Lung (tissue), 12 donors: Measurements from ENCODE around the gene FBXO40. TPM values are rescaled to one million over a fixed set of nuclear protein-coding genes. Genes with fewer than 3 reads are reported as not detected.

Experiments used
- ATAC-seq: fragments of 200-7000 bp; cut with Tn5 transposase; one replicate; pipeline ENCODE4 v1.9.1; 2020; ENCODE audit warnings: moderate number of reproducible peaks; ENCODE audit not compliant: insufficient read depth, low FRiP score
- DNase-seq, 3 donors: peaks; one replicate each; pipeline ENCODE4 v3.0.0-alpha.2; 2013 to 2017
- H3K27ac ChIP-seq, 2 donors: one replicate each; pipeline ENCODE4 v1.5.1; 2013; ENCODE audit warnings: mild to moderate bottlenecking in 2 of 2, moderate library complexity in 2 of 2, control low read depth in 1 of 2, inconsistent platforms in 1 of 2, low read depth in 1 of 2, low read length in 1 of 2
- H3K27me3 ChIP-seq, 3 donors: one replicate each; pipeline ENCODE4 v1.5.1; 2013; ENCODE audit warnings: low read length in 2 of 3; ENCODE audit not compliant: control insufficient read depth in 3 of 3, insufficient read depth in 3 of 3
- H3K36me3 ChIP-seq, 4 donors: one replicate each; pipeline ENCODE4 v1.5.1; 2013; ENCODE audit warnings: low read length in 4 of 4, mild to moderate bottlenecking in 1 of 4, moderate library complexity in 1 of 4; ENCODE audit not compliant: control insufficient read depth in 4 of 4, insufficient read depth in 4 of 4
- H3K4me1 ChIP-seq, 5 donors: one replicate each; pipeline ENCODE4 v1.5.1; 2013; ENCODE audit warnings: low read length in 5 of 5, mild to moderate bottlenecking in 2 of 5, moderate library complexity in 1 of 5; ENCODE audit not compliant: control insufficient read depth in 5 of 5, insufficient read depth in 5 of 5
- H3K4me3 ChIP-seq: one replicate; pipeline ENCODE4 v1.5.1; 2013; ENCODE audit warnings: mild to moderate bottlenecking, control low read depth, moderate library complexity
- H3K9ac ChIP-seq, 2 donors: one replicate each; pipeline ENCODE4 v1.5.1; 2013; ENCODE audit warnings: low read length in 2 of 2, control low read depth in 1 of 2; ENCODE audit not compliant: insufficient read depth in 1 of 2
- H3K9me3 ChIP-seq, 4 donors: one replicate each; pipeline ENCODE4 v1.5.1; 2013; ENCODE audit warnings: low read length in 3 of 4, mild to moderate bottlenecking in 1 of 4, moderate library complexity in 1 of 4; ENCODE audit not compliant: control insufficient read depth in 4 of 4, insufficient read depth in 3 of 4
- WGBS, 2 donors: extraction: QIAGEN DNeasy Blood & Tissue Kit; methylation state at CpG; one replicate each; pipeline ENCODE4 v1.1.7; 2013; 5-methylcytosine and 5-hydroxymethylcytosine counted together
- polyA plus RNA-seq, 2 donors: library from polyadenylated mRNA; stranded (reverse); fragments of 200-250 nt; gene quantifications; one replicate each; pipeline ENCODE4 v1.2.1, GENCODE V29; 2013
- total RNA-seq, 2 donors: library from RNA; depleted of rRNA in 1 of 2; stranded (reverse); fragments of >200 nt in 1 of 2; gene quantifications; one replicate each; pipeline ENCODE4 v1.2.1, GENCODE V29; 2014 to 2021
- TF ChIP-seq, protein P1 (sequence below): IDR thresholded peaks from 2 replicates; pipeline ENCODE4 v1.5.1; 2012; ENCODE audit warnings: mild to moderate bottlenecking; ENCODE audit errors: control extremely low read depth, extremely low read depth
- donor health status: control.
- donor health status: control.
- donor health status: Bipolar disorder and iron deficiency.
- donor health status: healthy.
- donor health status: DM: yes; HTN: yes; CAD: no.

FBXO40 gene
- total and polyA plus RNA-seq, 4 donors, result 0.03 to 0.06 TPM; not detected in 2

DNA sequence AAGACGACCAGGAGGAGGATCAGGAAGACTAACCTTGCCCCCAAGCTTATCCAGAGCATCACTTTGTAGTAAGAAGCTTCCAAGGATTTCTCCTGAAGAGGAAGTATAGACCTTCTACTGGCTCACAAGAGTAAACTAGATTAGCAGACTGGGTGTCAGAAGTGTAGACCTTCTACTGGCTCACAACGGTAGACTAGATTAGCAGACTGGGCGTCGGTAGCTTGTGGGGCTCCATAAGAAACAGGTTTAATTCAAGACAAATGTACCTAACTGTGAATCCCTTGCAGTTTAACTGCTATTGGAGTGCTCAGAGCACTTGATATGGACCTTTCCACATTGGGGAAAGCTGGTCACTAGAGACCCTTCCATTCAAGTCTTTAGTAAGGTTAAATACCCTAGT, 12.9 kb downstream of the FBXO40 start:
- 94 to 95% methylated on average over 4 of the region's 4 CpGs for WGBS, 2 donors
- H3K9ac ChIP-seq, result no peak overlapping the region
- no peak for ATAC-seq

DNA sequence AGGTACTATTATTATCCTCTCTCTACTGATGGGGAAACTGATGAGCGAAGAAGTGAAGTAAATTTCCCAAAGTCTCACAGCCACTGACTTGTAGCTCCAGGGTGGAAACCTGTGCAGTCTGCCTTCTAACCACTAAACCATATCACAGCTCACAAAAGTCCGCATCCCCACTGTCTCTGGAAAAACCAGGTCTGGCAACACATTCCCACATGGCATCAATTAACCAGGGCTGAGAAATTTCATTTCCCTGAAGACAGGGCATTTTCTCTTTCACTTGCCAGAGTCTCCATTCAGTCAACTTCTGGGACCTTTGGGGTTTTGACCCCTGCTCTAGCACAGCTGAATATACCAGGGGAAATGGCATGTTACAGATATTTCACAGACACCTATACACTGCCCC, 26.5 kb downstream of the FBXO40 start:
- Histone ChIP-seq H3K9ac (no peak overlapping the region), H3K36me3 (no peaks in the 10 kb centered on the region), H3K27me3 (no peaks in the 10 kb centered on the region), H3K27ac (peak overlapping the region in 1 of 2 donors; percentile 23), H3K4me1 (peaks cover 0 to 1% (median 0%) of the 10 kb centered on the region in 5 donors), H3K9me3 (peaks cover 0 to 2% (median 0%) of the 10 kb centered on the region in 4 donors), H3K4me3 (no peak overlapping the region)
- ATAC-seq (no peak), DNase-seq (no peak)
- TF ChIP-seq, protein P1, sequence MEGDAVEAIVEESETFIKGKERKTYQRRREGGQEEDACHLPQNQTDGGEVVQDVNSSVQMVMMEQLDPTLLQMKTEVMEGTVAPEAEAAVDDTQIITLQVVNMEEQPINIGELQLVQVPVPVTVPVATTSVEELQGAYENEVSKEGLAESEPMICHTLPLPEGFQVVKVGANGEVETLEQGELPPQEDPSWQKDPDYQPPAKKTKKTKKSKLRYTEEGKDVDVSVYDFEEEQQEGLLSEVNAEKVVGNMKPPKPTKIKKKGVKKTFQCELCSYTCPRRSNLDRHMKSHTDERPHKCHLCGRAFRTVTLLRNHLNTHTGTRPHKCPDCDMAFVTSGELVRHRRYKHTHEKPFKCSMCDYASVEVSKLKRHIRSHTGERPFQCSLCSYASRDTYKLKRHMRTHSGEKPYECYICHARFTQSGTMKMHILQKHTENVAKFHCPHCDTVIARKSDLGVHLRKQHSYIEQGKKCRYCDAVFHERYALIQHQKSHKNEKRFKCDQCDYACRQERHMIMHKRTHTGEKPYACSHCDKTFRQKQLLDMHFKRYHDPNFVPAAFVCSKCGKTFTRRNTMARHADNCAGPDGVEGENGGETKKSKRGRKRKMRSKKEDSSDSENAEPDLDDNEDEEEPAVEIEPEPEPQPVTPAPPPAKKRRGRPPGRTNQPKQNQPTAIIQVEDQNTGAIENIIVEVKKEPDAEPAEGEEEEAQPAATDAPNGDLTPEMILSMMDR, result no peak
- WGBS, 2 donors, result 92 to 99% methylated on average over 2 of the region's 2 CpGs

More for the DNA sequence above, 12.9 kb downstream of the FBXO40 start:
- no peaks in the 10 kb centered on the region for H3K36me3 ChIP-seq
- no peaks in the 10 kb centered on the region for H3K27me3 ChIP-seq
- H3K4me3 ChIP-seq, result no peak overlapping the region
- peak overlapping the region in 1 of 2 donors; percentile 23 for H3K27ac ChIP-seq
- no peak for DNase-seq
- H3K9me3 ChIP-seq, result no peaks in the 10 kb centered on the region
- H3K4me1 ChIP-seq, result peaks cover 0 to 22% (median 0%) of the 10 kb centered on the region in 5 donors
- TF ChIP-seq, protein P1, result no peak

DNA sequence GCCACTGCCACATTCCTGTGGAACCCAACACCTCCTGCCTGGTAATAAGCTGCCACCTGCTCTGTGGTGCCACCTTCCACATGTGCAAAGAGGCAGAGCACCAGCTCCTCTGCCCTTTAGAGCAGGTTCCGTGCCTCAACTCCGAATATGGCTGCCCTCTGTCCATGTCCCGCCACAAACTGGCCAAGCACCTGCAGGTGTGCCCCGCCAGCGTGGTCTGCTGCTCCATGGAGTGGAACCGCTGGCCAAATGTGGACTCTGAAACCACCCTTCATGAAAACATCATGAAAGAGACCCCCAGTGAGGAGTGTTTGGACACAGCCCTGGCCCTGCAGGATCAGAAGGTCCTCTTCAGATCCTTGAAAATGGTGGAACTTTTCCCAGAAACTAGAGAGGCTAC, 28.3 kb downstream of the FBXO40 start:
- WGBS, 2 donors, result 95 to 98% methylated on average over 6 of the region's 6 CpGs
- TF ChIP-seq, protein P1, result no peak

More for the DNA sequence above, 28.3 kb downstream of the FBXO40 start:
- DNase-seq (no peak), ATAC-seq (no peak)
- Histone ChIP-seq H3K4me1 (peaks cover 0 to 1% (median 0%) of the 10 kb centered on the region in 5 donors), H3K27ac (no peak overlapping the region), H3K4me3 (no peak overlapping the region), H3K36me3 (no peaks in the 10 kb centered on the region), H3K9me3 (peaks cover 0 to 2% (median 0%) of the 10 kb centered on the region in 4 donors), H3K27me3 (no peaks in the 10 kb centered on the region), H3K9ac (no peak overlapping the region)
